NT2/D1 (cell line): Measurements from ENCODE around the gene GFER.

Source experiments
- DNase-seq: peaks from one replicate; pipeline ENCODE4 v3.0.0-alpha.2; 2011; ENCODE audit warnings: low read depth, low spot score
- H3K27me3 ChIP-seq: 2 replicates; pipeline ENCODE4 v1.6.0; 2011; ENCODE audit warnings: mild to moderate bottlenecking; ENCODE audit not compliant: insufficient read length, insufficient read depth
- H3K36me3 ChIP-seq: 2 replicates; pipeline ENCODE4 v1.6.1; 2011; ENCODE audit warnings: mild to moderate bottlenecking, low read length, mixed read lengths; ENCODE audit not compliant: insufficient read depth, insufficient read length
- H3K4me1 ChIP-seq: 2 replicates; pipeline ENCODE4 v1.5.1; 2011; ENCODE audit not compliant: insufficient read depth, insufficient read length
- H3K4me3 ChIP-seq: 2 replicates; pipeline ENCODE4 v1.5.1; 2011; ENCODE audit warnings: low read depth; ENCODE audit not compliant: insufficient read length
- H3K9ac ChIP-seq: 2 replicates; pipeline ENCODE4 v1.6.0; 2011; ENCODE audit warnings: low read depth; ENCODE audit not compliant: insufficient read length
- H3K9me3 ChIP-seq: 2 replicates; pipeline ENCODE4 v1.5.1; 2011; ENCODE audit warnings: mild to moderate bottlenecking, low read length; ENCODE audit not compliant: insufficient read depth
- SUZ12 ChIP-seq: IDR thresholded peaks from 2 replicates; pipeline ENCODE4 v1.6.1; 2011; ENCODE audit not compliant: insufficient read length, insufficient read depth; ENCODE audit errors: extremely low read depth
- YY1 ChIP-seq: IDR thresholded peaks from 2 replicates; pipeline ENCODE4 v1.6.1; 2011; ENCODE audit not compliant: insufficient read length, insufficient read depth
- ZNF274 ChIP-seq: IDR thresholded peaks from 2 replicates; pipeline ENCODE4 v1.6.1; 2011; ENCODE audit warnings: mild to moderate bottlenecking, low read depth, low read length

GFER gene

DNA sequence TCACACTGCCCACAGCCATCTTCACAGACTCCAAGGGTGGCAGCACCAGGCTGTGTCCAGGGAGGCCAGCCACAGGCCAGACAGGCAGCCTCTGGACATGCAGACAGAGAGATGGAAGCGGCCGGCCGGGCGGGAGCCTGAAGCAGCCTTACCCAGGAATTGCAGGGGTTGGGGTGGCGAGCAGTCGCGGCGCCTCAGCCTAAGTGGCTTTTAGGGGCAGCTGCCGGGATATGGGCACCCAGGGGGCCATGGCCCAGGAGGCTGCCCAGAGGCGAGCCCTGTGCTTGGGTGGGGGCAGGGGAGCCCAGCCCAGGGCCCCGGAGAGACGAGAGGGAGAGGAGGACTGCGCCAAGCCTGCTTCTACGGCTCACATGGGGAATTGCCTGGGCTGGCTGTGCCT is 41.3 kb downstream of the GFER start:
- no peak for TF ChIP-seq ZNF274
- TF ChIP-seq SUZ12: no peak
- TF ChIP-seq YY1: no peak
- H3K4me3 ChIP-seq: no peak overlapping the region
- H3K9me3 ChIP-seq: no peaks in the 10 kb centered on the region
- H3K27me3 ChIP-seq: peaks cover 33% of the 10 kb centered on the region
- no peak for DNase-seq
- peaks cover 7% of the 10 kb centered on the region for H3K36me3 ChIP-seq
- peaks cover 29% of the 10 kb centered on the region for H3K4me1 ChIP-seq
- H3K9ac ChIP-seq: peak overlapping the region; percentile 50

GRCh38 chr16:2025878-2026460 is 42.0 kb downstream of the GFER start:
- H3K36me3 ChIP-seq: peaks cover 11% of the 10 kb centered on the region
- DNase-seq: no peak
- peaks cover 33% of the 10 kb centered on the region for H3K4me1 ChIP-seq
- H3K9me3 ChIP-seq: no peaks in the 10 kb centered on the region
- peaks cover 26% of the 10 kb centered on the region for H3K27me3 ChIP-seq
- peak overlapping the region; percentile 50 for H3K9ac ChIP-seq
- TF ChIP-seq SUZ12 (no peak), ZNF274 (no peak), YY1 (no peak)
- peak overlapping the region; percentile 26 for H3K4me3 ChIP-seq

DNA sequence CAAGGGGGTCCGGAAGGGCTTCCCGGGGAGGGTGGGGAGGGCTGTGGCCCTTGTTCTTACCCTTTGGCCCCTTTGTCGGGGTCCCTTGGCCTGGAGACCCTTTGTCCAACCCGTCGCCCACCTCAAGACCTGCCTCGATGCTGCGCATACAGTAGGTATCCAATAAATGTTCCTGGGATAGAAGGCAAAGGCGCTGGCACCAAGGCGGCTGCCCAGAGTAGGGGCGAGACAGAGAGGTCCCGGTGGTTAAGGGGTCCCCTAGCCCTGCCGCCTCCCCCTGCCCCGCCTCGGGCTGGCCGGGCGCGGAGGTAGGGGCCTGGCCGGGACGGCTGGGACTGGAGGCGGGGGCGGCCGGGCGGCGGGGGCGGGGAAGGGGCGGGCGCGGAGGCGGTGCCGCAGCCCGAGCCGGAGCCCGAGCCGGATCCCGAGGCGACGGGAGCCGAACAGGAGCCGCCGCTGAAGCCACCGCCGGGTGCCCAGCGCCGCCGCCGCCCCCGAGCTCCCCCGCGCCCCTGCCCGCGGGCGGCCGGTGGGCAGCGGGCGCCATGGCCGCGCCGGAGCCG is 42.5 kb downstream of the GFER start, which contains the start of gene NHERF2:
Gene NHERF2, plus strand, starts transcription at position 442 of the 563 bp plus-strand sequence. Its CDS starts 104 bp downstream, at position 546.
- H3K9ac ChIP-seq: peak within 1 kb of the TSS; percentile 66
- TF ChIP-seq YY1 (no peak), SUZ12 (no peak), ZNF274 (no peak)
- H3K4me3 ChIP-seq: peak within 1 kb of the TSS; percentile 61
- H3K27me3 ChIP-seq: peaks cover 24% of the 10 kb centered on the region
- peaks cover 34% of the 10 kb centered on the region for H3K4me1 ChIP-seq
- DNase-seq: no peak
- no peaks in the 10 kb centered on the region for H3K9me3 ChIP-seq
- peaks cover 12% of the 10 kb centered on the region for H3K36me3 ChIP-seq

DNA sequence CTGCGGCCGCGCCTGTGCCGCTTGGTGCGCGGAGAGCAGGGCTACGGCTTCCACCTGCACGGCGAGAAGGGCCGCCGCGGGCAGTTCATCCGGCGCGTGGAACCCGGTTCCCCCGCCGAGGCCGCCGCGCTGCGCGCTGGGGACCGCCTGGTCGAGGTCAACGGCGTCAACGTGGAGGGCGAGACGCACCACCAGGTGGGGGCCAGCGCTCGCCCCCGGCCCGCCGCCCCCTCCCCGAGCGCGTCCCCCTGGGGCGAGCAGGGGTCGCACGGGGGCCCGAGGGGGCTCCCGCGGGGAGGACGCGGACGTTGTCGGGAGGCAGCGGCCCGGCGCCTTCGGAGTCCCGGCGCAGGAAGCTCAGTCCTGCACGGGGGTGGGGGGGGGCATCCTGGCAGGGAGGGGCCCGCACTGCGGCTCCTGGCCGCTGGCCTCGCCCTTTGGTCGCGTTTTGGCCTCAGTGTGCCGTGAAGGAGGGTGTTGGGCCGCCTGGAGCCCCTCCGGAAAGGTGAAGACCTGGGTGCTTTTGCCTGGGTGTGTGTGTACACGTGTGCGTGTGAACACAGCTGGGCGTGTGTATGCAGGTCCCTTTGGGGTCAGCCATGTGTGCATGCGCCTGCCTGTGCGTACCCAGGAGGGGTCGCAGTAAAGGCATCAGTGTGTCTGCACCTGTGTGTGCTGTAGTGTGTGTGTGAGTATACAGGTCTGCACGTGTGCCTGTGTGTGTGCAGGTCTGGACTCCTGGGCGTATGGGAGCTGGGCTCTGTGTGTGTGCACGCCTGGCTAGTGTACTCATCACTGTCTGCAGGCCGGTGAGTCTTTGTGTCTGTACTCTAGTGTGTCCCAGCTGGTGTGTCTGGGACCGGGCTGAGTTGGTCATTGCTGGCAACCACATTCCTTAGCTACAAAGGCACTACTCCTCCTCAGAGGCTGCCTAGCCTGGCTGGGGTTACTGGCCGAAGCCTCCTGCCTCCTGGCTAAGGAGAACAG is 43.3 kb downstream of the GFER start:
- peaks cover 14% of the 10 kb centered on the region for H3K36me3 ChIP-seq
- TF ChIP-seq YY1: no peak
- no peak for TF ChIP-seq ZNF274
- no peak for TF ChIP-seq SUZ12
- H3K27me3 ChIP-seq: peaks cover 24% of the 10 kb centered on the region
- no peaks in the 10 kb centered on the region for H3K9me3 ChIP-seq
- H3K4me3 ChIP-seq: peak overlapping the region; percentile 61
- no peak for DNase-seq
- peak overlapping the region; percentile 66 for H3K9ac ChIP-seq
- H3K4me1 ChIP-seq: peaks cover 36% of the 10 kb centered on the region

GRCh38 chr16:2028146-2028545 is 44.2 kb downstream of the GFER start:
- peak overlapping the region; percentile 66 for H3K9ac ChIP-seq
- H3K36me3 ChIP-seq: peaks cover 15% of the 10 kb centered on the region
- peaks cover 24% of the 10 kb centered on the region for H3K27me3 ChIP-seq
- no peak for DNase-seq
- no peaks in the 10 kb centered on the region for H3K9me3 ChIP-seq
- peak overlapping the region; percentile 61 for H3K4me3 ChIP-seq
- H3K4me1 ChIP-seq: peaks cover 42% of the 10 kb centered on the region
- no peak for TF ChIP-seq YY1
- TF ChIP-seq SUZ12: no peak
- TF ChIP-seq ZNF274: no peak

DNA sequence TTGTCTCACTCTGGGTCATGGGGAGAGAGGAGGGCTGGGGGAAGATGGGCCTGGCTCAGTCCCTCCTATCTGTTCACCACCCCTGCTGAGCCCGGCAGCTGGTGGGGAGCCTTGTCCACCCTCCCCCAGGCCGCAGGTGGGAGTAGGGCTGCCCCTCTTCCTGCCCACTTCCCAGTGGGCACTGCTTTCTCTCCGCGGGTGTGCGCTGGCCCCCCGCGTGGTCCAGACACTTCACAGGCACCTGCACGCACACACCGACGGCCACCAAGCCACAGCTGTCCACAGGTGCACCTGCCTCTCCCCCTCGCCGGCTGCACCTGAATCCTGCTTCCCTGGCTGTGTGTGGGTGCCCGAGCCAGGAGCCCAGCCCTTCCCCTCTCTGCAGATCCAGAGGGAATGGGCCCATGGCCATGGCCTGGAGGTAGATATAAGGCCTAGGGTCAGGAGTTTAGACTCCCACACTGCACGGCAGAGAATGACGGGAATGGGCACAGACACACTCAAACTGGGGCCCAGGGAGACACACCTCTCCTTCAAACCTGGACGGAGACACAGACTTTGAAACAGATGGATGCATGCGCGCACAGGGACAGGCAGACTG is 44.7 kb downstream of the GFER start:
- no peak for DNase-seq
- Histone ChIP-seq H3K27me3 (peaks cover 24% of the 10 kb centered on the region), H3K4me1 (peaks cover 48% of the 10 kb centered on the region), H3K9ac (no peak overlapping the region), H3K4me3 (no peak overlapping the region), H3K36me3 (peaks cover 15% of the 10 kb centered on the region), H3K9me3 (no peaks in the 10 kb centered on the region)
- TF ChIP-seq ZNF274: no peak
- TF ChIP-seq SUZ12: no peak
- TF ChIP-seq YY1: no peak

- no peak for DNase-seq
- no peaks in the 10 kb centered on the region for H3K9me3 ChIP-seq
- no peak overlapping the region for H3K9ac ChIP-seq
- peaks cover 15% of the 10 kb centered on the region for H3K36me3 ChIP-seq
- H3K27me3 ChIP-seq: peaks cover 24% of the 10 kb centered on the region
- H3K4me1 ChIP-seq: peaks cover 52% of the 10 kb centered on the region
- H3K4me3 ChIP-seq: no peak overlapping the region
- no peak for TF ChIP-seq YY1
- no peak for TF ChIP-seq ZNF274
- no peak for TF ChIP-seq SUZ12
Observed at GRCh38 chr16:2029350-2029749, 45.4 kb downstream of the GFER start.
